HG03520 (cell line): Measurements from ENCODE around the gene ANTXR2.
"Not testable (repeated sequence)": the region's sequence is repeated elsewhere in the genome, so short reads cannot be mapped to it uniquely, and the experiment has no call there.

Experiments
- ATAC-seq: cut with Tn5 transposase; IDR thresholded peaks from one replicate; pipeline ENCODE4 v1.9.1; 2021; ENCODE audit warnings: mild to moderate bottlenecking, moderate library complexity; ENCODE audit not compliant: unreplicated experiment

ANTXR2 gene

DNA sequence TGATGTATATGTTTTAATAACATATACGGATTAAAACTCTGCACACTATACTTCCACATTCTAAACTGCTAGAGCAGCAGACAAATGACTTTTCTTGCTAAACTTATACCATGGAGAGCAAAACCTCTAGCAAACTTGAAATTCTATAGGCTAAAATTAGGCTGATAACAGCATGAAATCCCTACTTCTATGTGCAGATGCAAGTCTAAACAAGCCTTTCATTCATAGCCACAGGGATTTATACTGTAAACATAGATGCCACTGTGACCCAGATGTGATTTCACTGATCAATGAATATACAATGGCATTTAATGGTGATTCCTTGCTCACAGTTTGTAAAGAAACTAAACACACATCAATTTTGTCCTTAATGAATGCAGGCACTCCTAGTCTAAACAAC is 151.0 kb downstream of the ANTXR2 start:
- ATAC-seq = no peak

DNA sequence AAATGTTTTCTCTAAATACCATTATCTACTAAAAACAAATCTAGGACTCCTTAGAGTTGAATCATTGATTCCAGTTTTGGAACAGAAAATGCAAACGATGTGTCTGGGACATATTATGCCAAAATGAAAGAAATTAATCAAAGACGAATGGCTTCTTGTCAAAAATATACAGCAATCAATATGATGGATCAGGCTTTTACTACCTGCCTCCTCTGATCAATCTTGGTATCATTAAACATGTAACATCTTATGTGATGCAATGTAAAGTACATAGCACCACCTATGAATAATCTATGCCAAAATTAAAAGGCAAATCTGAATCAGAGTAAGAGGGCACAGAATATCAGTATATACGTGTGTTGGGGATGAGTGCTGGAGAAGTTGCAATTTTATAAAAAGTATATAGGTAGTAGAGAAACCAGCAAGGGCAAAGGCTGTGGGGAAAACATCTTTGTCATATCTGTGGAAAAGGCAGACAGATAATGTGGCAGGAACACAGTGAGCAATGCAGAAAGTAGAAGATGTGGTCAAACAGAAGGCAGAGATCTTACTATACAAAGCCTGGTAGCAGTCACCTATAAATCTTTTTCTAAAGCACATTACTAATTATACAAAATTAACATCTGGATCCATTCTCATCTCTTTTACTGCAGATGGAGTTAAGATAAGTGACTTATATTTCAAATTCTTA is 152.7 kb downstream of the ANTXR2 start:
- ATAC-seq = no peak

DNA sequence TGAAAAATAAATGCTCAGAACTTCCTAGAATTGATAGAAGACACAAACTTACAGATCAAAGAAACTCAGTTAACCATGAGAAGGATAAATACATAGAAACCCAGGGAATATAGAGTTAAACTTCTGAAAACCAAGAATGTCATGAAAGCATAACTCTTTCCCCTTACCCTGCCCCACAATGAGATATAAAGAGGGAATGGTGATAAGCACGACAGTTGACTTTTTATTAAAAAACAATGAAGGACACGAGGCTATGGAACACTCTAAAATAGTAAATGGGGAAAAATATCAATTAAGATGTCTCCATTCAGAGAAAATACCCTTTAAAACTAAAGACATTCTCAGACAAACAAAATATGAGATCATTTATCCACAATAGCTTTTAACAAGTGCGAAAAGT is 154.7 kb downstream of the ANTXR2 start:
- ATAC-seq = no peak

DNA sequence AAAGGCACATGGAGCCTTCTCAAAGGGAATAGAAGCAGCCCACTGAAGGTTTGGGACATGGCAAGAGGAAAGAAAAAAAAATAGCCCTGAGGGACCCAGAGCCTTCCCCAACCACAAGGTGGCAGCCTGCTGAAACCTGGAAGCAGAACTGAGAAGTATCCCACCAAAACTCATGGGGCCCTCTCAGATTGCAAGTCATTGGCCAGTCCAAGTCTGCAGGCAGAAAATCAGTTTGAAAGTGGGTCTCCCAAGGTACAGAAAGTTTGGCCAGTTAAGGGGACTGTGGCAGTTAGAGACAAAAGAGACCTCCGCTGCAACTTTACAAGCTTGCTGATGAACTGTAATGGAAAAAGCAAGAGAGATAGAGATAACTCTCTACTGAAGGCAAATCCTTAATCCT is 155.8 kb downstream of the ANTXR2 start:
- ATAC-seq = peak; percentile 89

DNA sequence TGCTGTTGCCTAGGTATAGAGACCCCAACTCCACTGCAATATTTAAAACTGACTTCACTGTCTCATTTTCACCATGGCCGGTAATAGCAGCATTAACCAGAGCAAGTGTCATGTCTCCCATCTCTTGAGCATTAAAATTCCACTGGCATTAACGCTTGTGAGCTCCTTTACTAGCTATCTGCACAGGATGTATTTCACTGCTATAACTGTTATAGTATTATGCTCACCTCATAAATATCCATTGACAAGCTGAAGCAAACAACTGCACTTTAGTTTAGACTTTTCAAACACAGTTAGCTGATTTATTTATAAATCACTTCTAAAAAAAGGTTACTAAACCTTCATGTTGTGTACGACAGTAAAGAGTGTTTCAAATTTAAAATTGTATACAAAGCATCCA is 157.8 kb downstream of the ANTXR2 start:
- no peak for ATAC-seq

DNA sequence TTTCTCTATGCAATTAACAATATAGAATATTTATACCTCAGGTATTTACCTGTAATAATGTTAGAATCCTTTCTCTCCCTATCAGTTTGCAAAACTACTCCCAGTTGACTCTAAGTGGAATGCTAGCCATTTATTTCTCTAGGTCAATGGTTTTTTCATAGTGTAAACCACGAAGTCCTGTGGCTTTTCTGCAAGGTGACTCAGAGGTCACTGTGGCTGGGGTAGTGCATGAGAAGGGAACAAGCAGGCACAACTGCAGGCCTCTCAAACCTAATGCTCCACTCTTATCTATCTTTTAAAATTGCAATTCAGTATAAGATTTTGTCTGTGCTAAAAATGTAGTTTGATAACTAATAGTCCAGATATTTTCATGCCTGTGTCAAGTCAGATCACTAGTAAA is 159.4 kb downstream of the ANTXR2 start:
- no peak for ATAC-seq

DNA sequence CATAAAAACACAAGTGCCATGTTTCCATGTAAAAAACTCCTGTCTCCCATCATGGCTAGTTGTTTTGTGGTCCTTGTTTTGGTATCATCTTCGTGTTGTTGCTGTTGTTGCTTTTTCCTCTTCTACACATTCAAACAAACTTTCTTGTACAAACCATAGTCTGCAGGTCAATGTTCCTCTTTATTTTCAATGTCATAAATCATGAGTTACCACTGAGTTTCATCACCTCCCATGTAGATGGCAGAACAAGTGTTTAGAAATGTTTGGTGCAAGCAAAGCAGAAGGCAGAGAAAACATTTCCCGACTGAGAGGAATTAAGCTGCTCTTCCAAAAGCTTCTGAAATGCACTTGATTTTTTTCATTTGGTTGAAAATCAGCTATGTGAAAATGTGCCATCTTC is 166.0 kb downstream of the ANTXR2 start:
- ATAC-seq = no peak

DNA sequence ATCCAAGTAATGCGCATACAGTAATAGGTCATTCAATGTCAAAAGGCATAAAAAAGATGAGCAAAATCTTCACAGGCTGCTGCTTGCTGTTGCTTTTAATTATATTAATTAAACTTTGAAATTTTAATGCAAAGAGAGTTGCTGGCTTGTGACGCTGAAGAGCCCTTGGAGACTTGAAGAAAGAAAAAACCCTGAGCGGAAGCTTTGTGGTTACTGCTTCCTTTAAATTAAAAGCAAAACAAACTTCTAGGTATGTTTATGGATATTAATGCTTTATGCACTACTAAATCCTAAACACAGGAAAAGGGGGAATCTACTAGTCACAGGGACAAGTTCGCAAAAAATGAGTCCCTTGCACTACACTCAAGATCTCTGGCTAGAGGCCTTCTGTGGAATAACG is 166.7 kb downstream of the ANTXR2 start:
- no peak for ATAC-seq

DNA sequence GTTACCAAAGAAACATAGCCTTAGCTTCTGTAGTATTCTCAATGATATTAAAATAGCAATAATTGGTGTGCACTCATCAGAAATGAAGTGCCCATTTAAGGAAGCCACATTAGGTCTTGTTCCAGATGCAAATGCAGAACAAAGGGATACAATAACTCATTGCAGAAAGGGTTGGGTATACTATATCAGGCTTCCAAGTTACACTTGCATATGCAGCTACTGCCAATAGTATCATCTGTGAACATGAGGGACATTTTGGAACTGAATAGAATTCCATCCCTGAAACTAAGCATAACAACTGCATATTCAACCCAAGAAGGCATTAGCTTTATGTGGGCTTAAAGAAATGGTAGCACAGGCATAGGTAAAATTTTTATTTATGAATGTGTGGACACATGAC is 167.8 kb downstream of the ANTXR2 start:
- no peak for ATAC-seq

DNA sequence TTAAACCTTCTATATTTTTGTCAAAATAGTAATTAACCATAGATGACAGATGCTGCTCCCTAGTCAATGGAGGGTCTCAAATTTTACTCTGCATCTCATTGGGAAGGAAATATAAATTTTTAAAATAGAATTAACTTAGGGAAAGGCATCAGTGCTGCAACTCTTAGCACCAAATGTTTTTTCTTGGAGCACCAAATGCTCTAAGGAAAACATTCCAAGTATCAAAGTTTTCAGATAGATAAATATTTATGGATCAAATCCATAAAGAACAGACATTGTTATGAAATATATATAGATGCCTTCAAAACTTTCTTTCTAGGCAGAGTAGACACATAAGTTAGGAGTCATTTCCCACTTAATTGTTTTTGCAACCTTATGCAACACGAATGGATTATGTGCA is 168.7 kb downstream of the ANTXR2 start:
- ATAC-seq = no peak

DNA sequence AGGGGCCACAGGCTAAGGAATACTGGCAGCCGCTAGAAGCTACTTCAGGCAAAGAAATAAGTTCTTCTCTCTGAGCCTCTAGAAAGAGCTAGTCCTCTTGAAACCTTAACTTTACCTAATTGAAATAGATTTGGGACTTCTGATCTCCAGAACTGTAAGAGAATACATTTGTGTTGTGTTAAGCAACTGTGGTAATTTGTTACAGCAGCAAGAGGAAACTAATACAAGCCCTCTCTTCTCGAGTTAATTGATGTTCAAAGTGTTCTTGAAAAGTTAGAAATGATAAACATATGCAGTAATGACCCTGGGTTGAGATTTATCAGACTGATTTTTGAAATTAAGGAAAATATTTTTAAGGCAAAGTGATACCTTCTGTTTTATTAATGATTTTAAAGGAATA is 172.8 kb downstream of the ANTXR2 start:
- no peak for ATAC-seq

DNA sequence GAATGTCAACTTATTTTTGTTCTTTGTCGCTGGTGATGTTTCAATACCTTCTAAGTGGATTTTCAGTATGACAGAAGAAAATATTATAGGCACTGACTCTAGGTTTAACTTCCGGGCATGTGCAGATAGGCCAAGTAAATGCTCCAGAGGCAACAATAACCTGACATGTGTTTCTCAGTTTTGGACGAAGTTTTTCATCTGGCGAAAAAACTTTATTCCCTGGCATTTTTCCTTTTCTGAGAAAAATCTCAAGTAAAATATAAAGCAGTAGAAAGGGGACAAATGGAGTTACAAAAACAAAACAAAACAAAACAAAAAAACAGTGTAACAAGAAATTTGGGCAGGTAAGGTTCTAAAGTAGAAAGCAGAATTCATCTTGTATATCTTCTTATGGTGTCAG is 173.5 kb downstream of the ANTXR2 start:
- no peak for ATAC-seq

DNA sequence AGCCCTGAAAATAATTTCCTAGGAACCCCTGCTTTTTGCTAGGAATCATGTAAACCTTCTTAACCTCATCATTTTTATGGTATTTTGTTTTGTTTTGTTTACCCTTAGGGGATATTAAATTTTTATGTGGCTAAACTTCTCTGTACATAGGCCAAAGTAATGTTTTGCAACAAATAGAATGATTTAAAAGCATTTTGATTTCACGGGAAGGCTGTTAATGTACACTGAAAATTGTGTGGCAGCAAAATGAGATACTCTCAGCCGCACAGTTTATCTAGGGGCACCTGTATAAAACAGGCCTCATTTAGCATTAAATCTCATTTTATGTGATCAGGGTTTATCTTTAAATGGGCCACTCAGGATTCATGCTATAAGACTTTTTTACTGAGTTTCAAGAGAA is 175.0 kb downstream of the ANTXR2 start:
- ATAC-seq = no peak

DNA sequence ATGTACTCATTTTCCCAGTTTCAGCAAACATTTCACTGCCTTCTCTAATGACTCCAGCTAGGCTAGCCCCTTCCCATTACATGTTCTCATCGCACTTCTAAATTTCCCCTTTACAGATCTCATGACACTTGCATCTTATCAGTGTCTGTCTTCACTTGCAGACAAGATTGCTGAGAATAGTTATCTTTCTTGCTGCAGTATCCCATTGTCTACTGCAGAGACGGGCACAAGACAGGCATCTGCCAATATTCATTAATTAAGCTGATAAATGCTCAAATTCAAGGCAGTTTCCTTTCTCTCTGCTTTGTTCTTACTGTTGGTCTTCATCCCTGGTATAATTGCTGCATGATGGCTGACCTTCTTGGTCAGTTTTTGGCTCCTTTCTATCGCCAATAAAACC is 175.9 kb downstream of the ANTXR2 start:
- no peak for ATAC-seq

DNA sequence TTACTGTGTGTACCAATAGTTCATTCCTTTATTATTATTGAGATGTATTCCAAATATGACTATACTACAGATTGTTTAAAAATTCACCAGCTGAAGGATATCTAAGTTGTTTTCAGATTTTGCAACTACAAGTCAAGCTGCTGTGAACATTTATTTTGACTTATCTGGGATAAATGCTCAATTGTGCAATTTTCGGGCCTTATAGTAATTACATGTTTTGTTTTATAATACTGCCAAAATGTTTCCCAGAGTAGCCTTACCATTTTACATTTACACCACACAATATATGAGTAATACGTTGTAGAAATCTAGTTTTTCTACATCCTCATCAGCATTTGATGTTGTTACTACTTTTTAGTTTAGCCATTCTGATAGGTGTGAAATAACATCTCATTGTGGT is 179.6 kb downstream of the ANTXR2 start:
- ATAC-seq = no peak

DNA sequence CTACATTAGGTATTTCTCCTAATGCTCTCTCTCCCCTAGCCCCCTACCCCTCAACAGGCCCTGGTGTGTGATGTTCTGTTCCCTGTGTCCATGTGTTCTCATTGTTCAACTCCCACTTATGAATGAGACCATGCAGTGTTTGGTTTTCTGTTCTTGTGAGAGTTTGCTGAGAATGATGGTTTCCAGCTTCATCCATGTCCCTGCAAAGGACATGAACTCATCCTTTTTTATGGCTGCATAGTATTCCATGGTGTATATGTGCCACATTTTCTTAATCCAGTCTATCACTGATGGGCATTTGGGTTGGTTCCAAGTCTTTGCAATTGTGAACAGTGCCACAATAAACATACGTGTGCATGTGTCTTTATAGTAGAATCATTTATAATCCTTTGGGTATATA is 184.0 kb downstream of the ANTXR2 start:
- not testable (repeated sequence) for ATAC-seq

DNA sequence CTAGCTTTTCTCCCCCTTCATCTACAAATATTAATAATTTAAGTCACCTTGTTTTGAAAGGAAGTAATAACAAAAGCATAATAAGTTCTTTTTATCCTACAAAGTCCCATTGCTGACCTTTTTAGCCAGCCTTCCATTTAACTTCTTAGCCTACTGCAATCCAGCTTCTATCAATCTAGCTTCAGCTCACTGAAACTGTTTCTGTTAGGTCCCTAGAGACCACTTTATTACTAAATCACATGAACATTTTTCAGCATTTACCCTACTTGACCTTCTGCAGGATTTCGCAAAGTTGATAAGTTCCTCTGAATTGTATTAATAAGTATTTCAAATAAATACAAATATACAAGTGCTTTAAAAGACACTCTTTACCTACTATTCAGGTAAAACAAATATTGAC is 186.5 kb downstream of the ANTXR2 start:
- ATAC-seq = no peak

DNA sequence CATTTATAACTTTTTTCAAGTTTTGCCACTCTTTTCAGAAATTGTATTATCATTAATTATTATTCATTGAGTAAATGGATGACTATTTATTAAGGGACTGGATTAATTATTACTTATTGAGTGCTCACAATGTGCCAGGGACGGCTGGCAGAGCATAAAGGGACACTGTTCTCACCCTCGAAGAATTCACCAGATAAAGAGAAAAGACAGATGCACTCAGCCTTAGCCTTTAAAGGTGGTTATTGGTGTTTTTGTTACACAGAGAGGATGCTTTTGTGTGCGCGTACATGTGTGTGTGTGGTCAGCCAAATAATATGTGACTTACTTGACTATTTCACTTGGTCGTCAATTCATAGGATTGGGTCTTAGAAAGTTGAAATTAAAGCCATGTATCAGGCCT is 187.0 kb downstream of the ANTXR2 start:
- ATAC-seq = no peak

DNA sequence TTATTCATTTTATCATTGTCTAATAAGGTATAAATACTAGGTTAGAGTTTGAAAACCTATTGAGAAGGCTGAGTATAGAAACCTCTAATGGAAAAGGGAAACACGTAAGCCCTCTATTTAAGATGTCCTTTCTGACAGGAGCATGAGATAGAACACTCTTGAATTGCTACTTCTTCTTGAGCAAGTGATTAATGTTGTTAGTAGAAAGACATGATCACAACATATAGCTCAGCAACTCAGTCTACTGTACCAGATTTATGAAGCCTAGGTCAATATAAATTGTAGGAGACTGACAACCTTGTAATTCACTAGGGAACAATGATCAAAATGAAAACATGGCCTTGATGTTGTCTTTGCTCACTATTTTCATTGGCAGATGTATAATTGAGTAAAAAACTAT is 189.7 kb downstream of the ANTXR2 start:
- ATAC-seq = no peak

DNA sequence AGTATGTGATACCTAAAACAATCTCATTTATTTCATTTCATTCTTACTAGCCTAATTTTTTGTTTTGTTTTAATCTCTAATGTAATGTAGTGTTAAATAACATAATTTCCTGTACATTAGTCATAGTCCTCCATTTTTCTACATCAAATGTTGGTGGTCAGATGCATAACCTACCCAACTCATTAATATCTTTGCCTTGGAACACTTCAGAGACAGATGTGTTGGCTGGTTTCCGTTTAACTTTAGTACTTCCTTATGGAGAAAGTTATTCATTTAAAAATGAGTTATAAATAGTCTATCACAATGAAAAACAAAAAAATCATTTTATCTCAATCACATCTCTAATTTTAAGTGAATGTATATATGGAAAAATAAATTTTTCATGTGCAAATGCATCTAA is 190.2 kb downstream of the ANTXR2 start:
- ATAC-seq = no peak

DNA sequence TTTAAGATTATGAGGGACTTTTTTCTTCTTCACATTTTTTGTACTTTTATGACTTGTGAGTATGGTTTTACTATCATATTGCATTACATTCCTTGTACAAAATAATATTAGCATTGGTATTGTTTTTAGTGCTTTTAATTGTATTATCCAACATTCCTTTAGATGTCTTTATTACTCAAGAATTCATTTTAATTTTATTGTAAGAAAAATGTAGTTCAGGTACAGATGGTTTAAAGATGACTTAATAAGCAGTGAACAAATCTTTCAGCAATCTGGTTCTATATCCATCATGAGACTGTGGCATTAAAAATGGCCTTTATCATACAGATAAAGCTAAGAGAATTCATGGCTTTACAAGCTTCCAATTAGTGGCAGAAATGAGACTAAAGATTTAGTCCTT is 191.6 kb downstream of the ANTXR2 start:
- ATAC-seq = no peak

DNA sequence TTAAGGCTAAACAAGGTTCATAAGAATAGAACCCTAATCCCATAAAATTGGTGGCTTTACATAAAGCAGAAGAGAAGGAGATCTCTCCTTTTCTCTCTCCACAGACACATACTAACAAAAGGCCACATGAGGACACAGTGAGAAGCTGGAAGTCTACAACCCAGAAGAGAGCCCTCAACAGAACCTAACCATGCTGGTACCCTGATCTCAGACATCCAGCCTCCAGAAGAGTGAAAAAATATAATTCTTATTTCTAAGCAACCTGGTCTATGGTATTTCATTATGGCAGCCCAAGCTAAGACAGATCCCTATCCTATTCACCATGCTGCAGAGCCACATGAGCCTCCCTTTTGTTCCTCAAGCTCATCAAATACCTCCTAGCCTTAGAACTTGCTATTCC is 195.5 kb downstream of the ANTXR2 start:
- no peak for ATAC-seq

DNA sequence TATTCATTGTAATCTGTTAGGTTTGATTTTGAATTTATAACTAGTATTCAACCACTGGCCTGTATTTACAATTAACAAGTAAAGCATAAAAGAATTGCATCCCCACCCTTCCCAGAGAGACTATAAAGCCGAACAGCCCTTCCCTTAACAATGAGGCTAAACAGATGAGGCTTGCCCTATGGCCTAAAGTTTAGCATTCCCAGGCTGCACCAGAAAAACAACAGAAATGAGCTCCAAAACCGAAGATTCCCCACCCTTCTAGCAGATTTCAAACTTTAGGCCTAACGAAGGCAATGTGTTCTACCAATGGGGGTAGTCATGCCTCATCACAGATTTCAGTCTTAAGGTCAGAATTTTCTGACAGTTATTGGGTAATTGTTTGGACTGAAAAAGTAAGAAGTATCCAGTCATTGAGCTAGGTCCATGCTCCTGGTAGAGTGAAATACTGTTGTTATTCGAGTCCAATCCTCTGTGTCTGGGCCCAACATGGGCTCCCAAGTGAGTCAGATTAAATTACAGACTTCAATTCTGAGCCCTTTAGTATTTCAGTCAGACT is 197.6 kb downstream of the ANTXR2 start:
- no peak for ATAC-seq
